AG20443 (cell line): ENCODE results near the gene DRD1.

Experiments used
- DNase-seq: peaks from one replicate; pipeline ENCODE4 v3.0.0; 2012; ENCODE audit warnings: low spot score, mixed read lengths

Gene DRD1

GRCh38 chr5:175444060-175444904, at the start of gene DRD1:
TSS of gene DRD1 (minus strand) at chr5:175444182. CDS start at chr5:175443099, 1,083 bp downstream.
- peak; percentile 80 for DNase-seq

GRCh38 chr5:175493726-175494125, 49.7 kb upstream of the DRD1 start:
- DNase-seq: no peak

DNA sequence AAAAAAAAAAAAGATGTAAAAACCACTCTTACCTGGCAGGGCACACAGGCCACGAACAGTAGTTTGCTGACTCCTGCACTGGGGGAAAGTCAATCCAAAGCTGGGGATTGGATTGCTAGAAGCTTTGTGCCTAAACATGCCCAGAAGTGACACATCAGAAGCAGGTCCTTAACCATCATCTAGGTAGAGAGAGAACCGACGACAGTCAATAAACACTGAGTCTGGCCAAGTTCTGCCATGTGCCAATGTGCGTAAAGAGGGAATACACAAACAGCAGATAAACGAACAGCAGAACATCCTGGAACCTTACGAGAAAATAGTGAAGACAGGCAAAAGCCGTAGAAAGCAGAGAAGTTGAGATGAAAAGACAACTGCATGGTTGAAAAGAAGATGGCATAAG, 49.3 kb upstream of the DRD1 start:
- no peak for DNase-seq

DNA sequence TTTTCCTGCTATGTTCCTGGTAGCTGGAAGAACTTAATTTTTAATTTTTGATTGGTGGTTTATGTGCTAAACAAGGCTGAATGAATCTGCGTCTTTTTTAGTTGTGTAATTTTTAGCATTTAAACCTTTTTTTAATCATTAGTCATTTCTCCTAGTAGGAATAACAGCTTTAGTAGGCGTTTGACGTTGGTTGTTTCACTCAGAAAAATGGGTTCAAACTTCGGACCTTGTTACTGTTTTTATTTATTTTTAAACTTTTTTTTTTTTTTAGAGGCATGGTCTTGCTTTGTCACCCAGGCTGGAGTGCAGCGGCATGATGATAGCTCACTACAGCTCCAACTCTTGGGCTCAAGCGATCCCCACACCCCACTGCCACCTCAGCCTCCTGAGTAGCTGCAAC, 47.2 kb upstream of the DRD1 start:
- no peak for DNase-seq

GRCh38 chr5:175489693-175490443, 45.9 kb upstream of the DRD1 start:
- DNase-seq: no peak

DNA sequence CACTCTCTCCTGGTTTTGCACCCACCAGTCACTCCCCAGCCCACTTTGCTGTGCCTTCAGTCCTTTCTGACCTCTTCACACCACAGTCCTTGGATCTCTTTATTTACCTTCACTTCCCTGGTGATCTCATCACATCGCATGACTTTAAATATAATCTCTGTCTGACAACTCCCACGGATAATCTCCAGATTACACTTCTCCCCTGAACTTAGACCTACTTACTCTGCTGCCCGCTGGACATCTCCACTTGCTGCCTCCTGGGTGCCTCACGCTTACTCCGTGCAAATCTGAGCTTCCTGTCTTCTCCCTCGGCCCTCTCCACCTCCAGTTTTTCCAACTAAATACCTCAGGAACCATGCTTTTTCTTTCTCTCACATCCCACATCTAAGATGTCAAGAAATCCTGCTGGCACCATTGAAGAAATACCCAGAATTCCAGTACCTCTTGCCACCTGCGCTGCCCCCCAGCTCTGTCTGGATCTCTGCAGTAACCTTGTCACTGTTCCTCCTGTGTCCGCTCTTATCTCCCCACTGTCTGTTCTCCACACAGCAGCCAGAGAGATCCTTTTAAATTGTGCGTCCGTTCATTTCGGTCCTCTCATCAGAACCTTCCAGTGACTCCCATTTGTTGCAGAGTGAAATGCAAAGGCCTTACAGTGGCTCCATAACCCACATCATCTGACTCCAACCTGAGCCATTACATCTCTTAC, 43.7 kb upstream of the DRD1 start:
- no peak for DNase-seq

DNA sequence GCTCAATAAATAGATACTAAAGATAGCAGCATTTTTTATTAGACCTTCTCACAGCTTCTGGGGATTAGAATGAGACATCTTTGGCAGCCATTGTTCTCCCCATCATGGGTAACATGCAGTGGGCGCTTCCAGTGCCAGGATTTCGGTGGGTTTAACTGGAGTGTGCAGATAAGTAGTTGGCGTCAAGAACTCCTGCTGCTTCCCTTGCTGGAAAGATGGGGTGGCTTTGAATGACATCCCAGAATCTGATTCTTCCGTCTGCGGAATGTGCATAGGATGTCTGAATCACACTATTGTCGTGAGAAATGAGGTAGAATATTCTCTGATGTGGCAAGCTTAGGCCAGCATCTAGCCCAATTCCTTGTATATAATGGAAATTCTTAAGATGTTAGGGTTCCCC, 41.6 kb upstream of the DRD1 start:
- no peak for DNase-seq

DNA sequence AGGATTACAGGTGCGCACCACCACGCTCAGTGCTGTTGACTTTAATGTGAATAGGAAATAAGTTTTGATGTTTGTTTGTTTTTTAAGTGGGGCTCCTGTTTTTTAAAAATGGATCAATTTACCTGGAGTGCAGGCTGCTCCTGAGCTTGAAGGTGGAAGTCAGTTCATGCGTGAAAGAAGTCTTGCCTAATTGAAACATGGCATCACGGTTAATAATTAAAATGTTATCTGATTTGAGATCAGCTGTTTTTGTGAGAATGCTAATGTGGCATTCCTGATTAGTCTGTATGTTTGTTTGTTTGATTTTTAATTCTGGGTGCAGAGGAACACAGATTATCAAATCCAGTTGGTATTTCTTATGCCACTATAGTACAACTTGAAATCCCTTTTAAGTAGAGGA, 40.8 kb upstream of the DRD1 start:
- no peak for DNase-seq

DNA sequence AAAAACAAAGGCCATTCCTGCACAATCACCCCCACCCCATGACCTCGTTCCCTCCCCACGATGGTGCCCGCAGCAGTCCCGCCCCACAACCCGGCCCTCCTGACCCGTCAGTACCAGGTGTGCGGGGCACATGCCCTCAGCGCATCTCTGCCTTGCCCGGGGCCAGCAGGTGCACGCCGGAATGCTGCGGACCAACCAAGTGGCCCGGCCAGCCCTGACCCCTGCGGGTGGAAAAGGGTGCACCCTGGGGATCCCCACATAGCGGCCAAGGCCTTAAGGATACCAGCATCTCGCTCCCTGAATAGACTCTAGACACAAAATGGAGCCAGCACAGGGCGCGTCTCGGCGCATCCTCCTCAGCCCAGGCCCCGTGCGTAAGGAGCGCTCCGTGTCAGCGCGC, 40.3 kb upstream of the DRD1 start:
- no peak for DNase-seq

GRCh38 chr5:175483337-175483736, 39.4 kb upstream of the DRD1 start:
- DNase-seq: no peak

- DNase-seq: no peak
Observed at GRCh38 chr5:175479125-175479881, 35.3 kb upstream of the DRD1 start.

GRCh38 chr5:175478384-175479124, 34.6 kb upstream of the DRD1 start, which contains the start of gene SFXN1:
TSS of gene SFXN1 (plus strand) at chr5:175478560. CDS start at chr5:175492104, 13,544 bp downstream.
- DNase-seq: peak; percentile 99

- DNase-seq: no peak
Observed at GRCh38 chr5:175478008-175478383, 34.0 kb upstream of the DRD1 start.

DNA sequence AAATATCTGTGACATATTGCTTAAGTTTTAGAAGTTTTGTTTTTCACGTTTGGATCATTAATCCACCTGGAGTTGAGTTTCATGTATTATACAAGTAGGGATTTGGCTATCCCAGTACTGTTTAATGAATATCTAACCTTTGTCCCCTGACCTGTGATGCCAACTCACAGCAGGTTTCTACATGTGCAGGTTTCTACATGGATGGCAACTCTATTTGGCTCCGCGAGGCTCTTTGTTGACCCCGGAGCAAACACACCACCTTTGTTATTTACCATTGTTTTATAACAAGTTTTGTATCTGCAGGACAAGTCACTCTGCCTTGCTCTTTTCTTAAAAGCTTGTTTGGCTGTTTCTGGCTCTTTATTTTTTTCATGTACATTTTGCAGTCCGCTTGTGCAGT, 33.5 kb upstream of the DRD1 start:
- DNase-seq: no peak

DNA sequence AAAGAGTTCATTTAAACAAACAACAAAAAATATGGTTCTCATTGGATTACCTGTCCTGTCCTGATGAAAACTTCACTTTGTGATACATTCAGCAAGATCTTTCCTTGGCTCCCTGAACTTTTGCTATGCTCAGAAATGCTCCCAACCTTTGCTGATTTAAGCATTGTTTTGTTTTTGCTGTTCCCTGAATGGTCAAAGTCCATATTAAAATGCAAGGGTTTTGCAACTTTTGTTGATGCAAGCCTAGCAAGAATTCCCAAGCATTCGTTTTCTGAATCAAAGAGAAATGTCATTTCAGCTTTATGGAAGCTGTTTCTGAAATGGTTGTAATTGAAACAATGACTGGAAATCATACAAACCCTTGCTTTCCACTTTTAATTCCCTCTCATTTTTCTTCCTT, 31.3 kb upstream of the DRD1 start:
- DNase-seq: no peak

- no peak for DNase-seq
Observed at GRCh38 chr5:175472378-175472777, 28.4 kb upstream of the DRD1 start.

GRCh38 chr5:175471628-175472027, 27.6 kb upstream of the DRD1 start:
- DNase-seq: no peak

- DNase-seq: no peak
Observed at GRCh38 chr5:175471196-175471595, 27.2 kb upstream of the DRD1 start.

DNA sequence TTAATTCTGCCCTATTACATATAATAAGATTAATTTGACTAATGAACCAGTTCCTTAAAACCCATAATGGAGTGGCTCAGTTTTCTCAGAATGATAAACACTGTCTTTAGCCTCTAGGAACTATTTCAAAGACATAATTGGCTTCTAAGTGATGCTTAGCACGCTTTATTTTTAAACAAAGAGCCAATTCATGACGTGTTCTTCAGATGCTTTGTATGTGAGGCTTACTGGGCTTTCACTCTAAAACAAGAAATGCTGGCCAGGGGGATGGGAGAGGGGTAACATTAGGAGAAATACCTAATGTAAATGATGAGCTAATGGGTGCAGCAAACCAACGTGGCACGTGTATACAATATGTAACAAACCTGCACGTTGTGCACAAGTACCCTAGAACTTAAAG, 26.8 kb upstream of the DRD1 start:
- no peak for DNase-seq

DNA sequence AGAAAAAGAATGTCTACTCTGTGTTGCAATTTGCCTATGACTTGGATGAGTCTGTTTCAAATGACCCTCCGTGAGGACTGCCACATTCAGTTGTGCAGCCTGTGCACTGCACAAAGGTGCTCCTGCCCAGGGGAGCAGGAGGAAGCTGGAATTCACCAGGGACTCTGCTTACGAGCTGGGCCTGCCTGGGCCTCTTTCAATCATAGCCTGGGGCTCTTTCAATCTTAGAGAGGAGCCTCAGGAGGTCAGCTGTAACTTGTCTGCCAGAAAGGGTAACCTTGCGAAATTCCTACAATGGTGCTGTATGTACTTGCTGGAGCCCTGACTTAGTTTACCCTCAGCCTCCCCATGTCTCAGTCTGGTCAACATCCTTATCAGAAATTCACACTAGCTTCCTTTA, 25.9 kb upstream of the DRD1 start:
- DNase-seq: no peak

- no peak for DNase-seq
Observed at GRCh38 chr5:175468892-175469291, 24.9 kb upstream of the DRD1 start.
